Stimulated activated CD8-positive, alpha-beta memory T cell treated with anti-CD3 and anti-CD28 coated beads, Interleukin-15, amount 100 ng/mL, for 4 hours (primary cell): Measurements from ENCODE around the gene ACKR3.

Experiments used
- DNase-seq, 2 donors: peaks; one replicate each; pipeline ENCODE4 v3.0.0-alpha.2; 2020; ENCODE audit warnings: low read depth in 2 of 2

The ACKR3 gene

GRCh38 chr2:236568922-236569572, 578 bp upstream of the ACKR3 start:
- no peak for DNase-seq

GRCh38 chr2:236570081-236570868, 650 bp downstream of the ACKR3 start:
- no peak for DNase-seq

GRCh38 chr2:236571145-236571544, 1.5 kb downstream of the ACKR3 start:
- no peak for DNase-seq

- no peak for DNase-seq
These were observed 2.9 kb downstream of the ACKR3 start for GRCh38 chr2:236572482-236572881.

GRCh38 chr2:236573066-236573929, 3.7 kb downstream of the ACKR3 start:
- no peak for DNase-seq

- no peak for DNase-seq
These were observed 4.4 kb downstream of the ACKR3 start for GRCh38 chr2:236574000-236574399.

GRCh38 chr2:236574424-236575145, 5.0 kb downstream of the ACKR3 start:
- DNase-seq: no peak

GRCh38 chr2:236575510-236575909, 5.9 kb downstream of the ACKR3 start:
- DNase-seq: no peak

GRCh38 chr2:236576087-236576486, 6.5 kb downstream of the ACKR3 start:
- no peak for DNase-seq

- DNase-seq: no peak
These were observed 7.3 kb downstream of the ACKR3 start for GRCh38 chr2:236576953-236577352.

GRCh38 chr2:236577481-236578410, 8.1 kb downstream of the ACKR3 start:
- DNase-seq: no peak

- no peak for DNase-seq
These were observed 8.8 kb downstream of the ACKR3 start for GRCh38 chr2:236578411-236578846.

GRCh38 chr2:236579048-236579745, 9.6 kb downstream of the ACKR3 start:
- no peak for DNase-seq

- no peak for DNase-seq
These were observed 10.2 kb downstream of the ACKR3 start for GRCh38 chr2:236579746-236580315.

GRCh38 chr2:236580746-236581355, 11.2 kb downstream of the ACKR3 start:
- no peak for DNase-seq

- no peak for DNase-seq
These were observed 11.9 kb downstream of the ACKR3 start for GRCh38 chr2:236581546-236581945.

- no peak for DNase-seq
These were observed 13.3 kb downstream of the ACKR3 start for GRCh38 chr2:236582968-236583367.

GRCh38 chr2:236583621-236584203, 14.1 kb downstream of the ACKR3 start:
- DNase-seq: no peak
